Lower lobe of right lung (tissue), 2 donors: ENCODE measurements around the gene ZMIZ1. TPM values are rescaled to one million over a fixed set of nuclear protein-coding genes. Genes with fewer than 3 reads are reported as not detected.

Experiments
- ATAC-seq, 2 donors: fragments of 200-7000 bp; cut with Tn5 transposase; one replicate each; pipeline ENCODE4 v1.9.1; 2020 to 2022; ENCODE audit warnings: mild to moderate bottlenecking in 2 of 2, moderate library complexity in 2 of 2
- DNase-seq: peaks from one replicate; pipeline ENCODE4 v3.0.0-alpha.2; 2020
- H3K27ac ChIP-seq: fragments of 200-600 bp; one replicate; pipeline ENCODE4 v1.8.0; 2022
- H3K27me3 ChIP-seq: fragments of 200-600 bp; one replicate; pipeline ENCODE4 v1.8.0; 2022; ENCODE audit warnings: low read depth
- H3K36me3 ChIP-seq: fragments of 200-600 bp; one replicate; pipeline ENCODE4 v1.8.0; 2022; ENCODE audit warnings: mild to moderate bottlenecking
- H3K4me1 ChIP-seq: fragments of 200-600 bp; one replicate; pipeline ENCODE4 v1.8.0; 2022
- H3K4me3 ChIP-seq: fragments of 200-600 bp; one replicate; pipeline ENCODE4 v1.8.0; 2022; ENCODE audit warnings: mild to moderate bottlenecking
- H3K9me3 ChIP-seq: fragments of 200-600 bp; one replicate; pipeline ENCODE4 v1.8.0; 2022
- intact Hi-C: fragments of 100-400 bp; cut with DNase I; formaldehyde crosslinking; loops from one replicate; pipeline ENCODE4 v1.11.0; 2022
- total RNA-seq: library from RNA; stranded (reverse); fragmentation: NEBNext Ultra II Directional; extraction: Animal tissue kit (Norgen Biotek cat#: 25700); gene quantifications from one replicate; pipeline ENCODE4 v1.2.1, GENCODE V29; 2021
- TF ChIP-seq, protein P1 (sequence below): fragments of 200-600 bp; IDR thresholded peaks from one replicate; pipeline ENCODE4 v1.8.0; 2022; ENCODE audit warnings: antibody characterized with exemption, mild to moderate bottlenecking
- donor health status: DM: no; HTN: yes; CAD: no; lungs with severe emphysema.

Gene ZMIZ1
- total RNA-seq, 1 donor from 2014 or later, result 102 TPM

GRCh38 chr10:79254333-79255006 is 185.7 kb downstream of the ZMIZ1 start:
- peak overlapping the region; percentile 36 for H3K27ac ChIP-seq
- DNase-seq (no peak), ATAC-seq (no peak)
- TF ChIP-seq, protein P1, sequence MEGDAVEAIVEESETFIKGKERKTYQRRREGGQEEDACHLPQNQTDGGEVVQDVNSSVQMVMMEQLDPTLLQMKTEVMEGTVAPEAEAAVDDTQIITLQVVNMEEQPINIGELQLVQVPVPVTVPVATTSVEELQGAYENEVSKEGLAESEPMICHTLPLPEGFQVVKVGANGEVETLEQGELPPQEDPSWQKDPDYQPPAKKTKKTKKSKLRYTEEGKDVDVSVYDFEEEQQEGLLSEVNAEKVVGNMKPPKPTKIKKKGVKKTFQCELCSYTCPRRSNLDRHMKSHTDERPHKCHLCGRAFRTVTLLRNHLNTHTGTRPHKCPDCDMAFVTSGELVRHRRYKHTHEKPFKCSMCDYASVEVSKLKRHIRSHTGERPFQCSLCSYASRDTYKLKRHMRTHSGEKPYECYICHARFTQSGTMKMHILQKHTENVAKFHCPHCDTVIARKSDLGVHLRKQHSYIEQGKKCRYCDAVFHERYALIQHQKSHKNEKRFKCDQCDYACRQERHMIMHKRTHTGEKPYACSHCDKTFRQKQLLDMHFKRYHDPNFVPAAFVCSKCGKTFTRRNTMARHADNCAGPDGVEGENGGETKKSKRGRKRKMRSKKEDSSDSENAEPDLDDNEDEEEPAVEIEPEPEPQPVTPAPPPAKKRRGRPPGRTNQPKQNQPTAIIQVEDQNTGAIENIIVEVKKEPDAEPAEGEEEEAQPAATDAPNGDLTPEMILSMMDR, result no peak
- intact Hi-C loops, result no loop called here
- H3K4me3 ChIP-seq, result no peak overlapping the region
- H3K4me1 ChIP-seq, result peaks cover 81% of the 10 kb centered on the region
- H3K9me3 ChIP-seq, result no peaks in the 10 kb centered on the region
- H3K36me3 ChIP-seq, result peaks cover 26% of the 10 kb centered on the region
- no peaks in the 10 kb centered on the region for H3K27me3 ChIP-seq

DNA sequence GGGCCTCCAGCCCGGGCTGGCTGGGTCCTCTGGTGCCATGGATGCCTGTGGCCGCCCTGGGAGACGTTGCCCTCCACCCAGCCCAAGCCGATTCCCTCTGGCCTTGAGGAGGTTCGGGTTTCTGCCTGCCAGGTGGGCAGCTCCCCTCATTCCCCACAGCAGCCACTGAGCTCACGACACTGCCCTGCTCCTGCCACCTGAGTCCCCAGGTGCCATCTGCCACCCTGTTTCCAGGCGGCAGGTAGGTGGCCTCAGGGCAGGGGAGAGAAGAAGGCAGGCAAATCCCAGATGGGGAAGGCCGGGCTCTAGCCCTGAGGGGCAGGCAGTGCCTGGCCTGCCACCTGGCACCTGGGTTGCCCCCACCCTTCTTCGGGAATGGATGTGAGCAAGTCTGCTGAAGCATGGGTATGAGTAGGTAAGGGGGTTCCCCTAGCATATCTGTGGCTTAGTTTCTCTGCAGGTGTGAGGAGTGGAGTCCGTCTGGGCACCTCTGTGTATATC is 186.3 kb downstream of the ZMIZ1 start:
- Histone ChIP-seq H3K36me3 (peaks cover 26% of the 10 kb centered on the region), H3K27ac (no peak overlapping the region), H3K4me1 (peaks cover 77% of the 10 kb centered on the region), H3K9me3 (no peaks in the 10 kb centered on the region), H3K27me3 (no peaks in the 10 kb centered on the region), H3K4me3 (no peak overlapping the region)
- intact Hi-C loops, result no loop called here
- TF ChIP-seq, protein P1, result no peak
- DNase-seq (no peak), ATAC-seq (no peak)

GRCh38 chr10:79256264-79256806 is 187.6 kb downstream of the ZMIZ1 start:
- TF ChIP-seq, protein P1, result no peak
- Histone ChIP-seq H3K27ac (no peak overlapping the region), H3K4me1 (peaks cover 77% of the 10 kb centered on the region), H3K4me3 (no peak overlapping the region), H3K27me3 (no peaks in the 10 kb centered on the region), H3K36me3 (peaks cover 32% of the 10 kb centered on the region), H3K9me3 (no peaks in the 10 kb centered on the region)
- no peak for ATAC-seq
- intact Hi-C loops, result no loop called here
- DNase-seq, result no peak

DNA sequence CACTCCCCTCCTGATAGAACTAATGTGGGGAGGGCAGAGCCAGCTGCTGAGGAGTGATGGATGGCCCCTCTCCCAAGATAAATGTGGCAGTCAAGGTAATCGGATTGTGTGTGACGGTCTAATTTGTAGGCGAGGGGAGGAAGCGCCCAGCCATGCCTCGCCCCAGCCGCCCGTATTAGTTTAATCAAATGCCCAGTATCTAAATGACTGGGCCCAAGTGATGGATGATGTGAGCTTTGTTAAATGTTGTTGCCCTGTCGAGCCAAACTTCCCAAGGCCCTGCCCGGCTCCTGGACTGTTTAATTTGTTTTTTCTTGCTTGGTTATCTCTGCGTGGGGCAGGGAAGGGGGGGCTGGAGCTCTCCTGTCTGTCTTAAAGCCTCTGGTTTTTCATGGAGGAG is 190.1 kb downstream of the ZMIZ1 start:
- H3K4me1 ChIP-seq, result peaks cover 75% of the 10 kb centered on the region
- no peak overlapping the region for H3K4me3 ChIP-seq
- no peaks in the 10 kb centered on the region for H3K9me3 ChIP-seq
- H3K27ac ChIP-seq, result no peak overlapping the region
- ATAC-seq, result no peak
- TF ChIP-seq, protein P1, result no peak
- DNase-seq, result no peak
- no peaks in the 10 kb centered on the region for H3K27me3 ChIP-seq
- H3K36me3 ChIP-seq, result peaks cover 45% of the 10 kb centered on the region
- intact Hi-C loops, result no loop called here

GRCh38 chr10:79259834-79260233 is 191.1 kb downstream of the ZMIZ1 start:
- no peak overlapping the region for H3K27ac ChIP-seq
- ATAC-seq, result no peak

More at GRCh38 chr10:79259834-79260233, 191.1 kb downstream of the ZMIZ1 start:
- peaks cover 75% of the 10 kb centered on the region for H3K4me1 ChIP-seq
- no peaks in the 10 kb centered on the region for H3K27me3 ChIP-seq
- intact Hi-C loops, result no loop called here
- no peak overlapping the region for H3K4me3 ChIP-seq
- H3K36me3 ChIP-seq, result peaks cover 45% of the 10 kb centered on the region
- TF ChIP-seq, protein P1, result no peak
- DNase-seq, result no peak
- H3K9me3 ChIP-seq, result no peaks in the 10 kb centered on the region
